Tibial artery (tissue), 4 donors: ENCODE measurements around the gene SLC2A4.
A peak's percentile ranks its signal among the peaks of the same experiment; 100 is the strongest.

Source experiments
- DNase-seq, 2 donors: peaks; one replicate each; pipeline ENCODE4 v3.0.0-alpha.2; 2019
- H3K27ac ChIP-seq, 2 donors: fragments of 200-600 bp; sonication (generic) in 1 of 2; 1 replicate in 1 of 2; 2 replicates in 1 of 2; pipeline ENCODE4 v1.5.1; 2018 to 2019; ENCODE audit warnings: mild to moderate bottlenecking in 1 of 2
- H3K27me3 ChIP-seq, 2 donors: fragments of 200-600 bp; sonication (generic) in 1 of 2; one replicate each; pipeline versions ENCODE4 v1.5.1 to v1.6.0; 2016 to 2019
- H3K36me3 ChIP-seq, 3 donors: fragments of 200-600 bp; sonication (generic) in 2 of 3; one replicate each; pipeline ENCODE4 v1.5.1; 2016 to 2019; ENCODE audit warnings: mild to moderate bottlenecking in 2 of 3
- H3K4me1 ChIP-seq, 4 donors: fragments of 200-600 bp; sonication (generic) in 2 of 4; 1 replicate in 3 of 4; 2 replicates in 1 of 4; pipeline ENCODE4 v1.5.1; 2016 to 2019
- H3K4me3 ChIP-seq, 2 donors: fragments of 200-600 bp; sonication (generic) in 1 of 2; 1 replicate in 1 of 2; 2 replicates in 1 of 2; pipeline ENCODE4 v1.5.1; 2018 to 2019; ENCODE audit warnings: mild to moderate bottlenecking in 2 of 2
- H3K9me3 ChIP-seq, 3 donors: fragments of 200-600 bp; sonication (generic) in 1 of 3; one replicate each; pipeline ENCODE4 v1.5.1; 2016 to 2019
- CTCF ChIP-seq, 2 experiments: fragments of 200-600 bp in 1 of 2; fragments of 450-650 bp in 1 of 2; IDR thresholded peaks; one replicate each; pipeline ENCODE4 v1.5.1; 2017 to 2019; ENCODE audit warnings: antibody characterized with exemption in 2 of 2, mild to moderate bottlenecking in 1 of 2, moderate library complexity in 1 of 2
- intact Hi-C: fragments of 100-400 bp; cut with DNase I; formaldehyde crosslinking; loops from one replicate; pipeline ENCODE4 v1.15.0; 2023; ENCODE audit warnings: low total_unique reads

Gene SLC2A4

GRCh38 chr17:7318121-7318860, 36.8 kb downstream of the SLC2A4 start:
- no peak for DNase-seq
- TF ChIP-seq CTCF (IDR thresholded peaks at IDR 0.05) = no peak
- Histone ChIP-seq H3K4me1 (peaks cover 0 to 26% (median 20%) of the 10 kb centered on the region in 4 donors), H3K36me3 (peaks cover 42 to 75% (median 65%) of the 10 kb centered on the region in 3 donors), H3K27me3 (no peaks in the 10 kb centered on the region), H3K27ac (no peak overlapping the region), H3K9me3 (no peaks in the 10 kb centered on the region), H3K4me3 (no peak overlapping the region)
- intact Hi-C loops = no loop called here

DNA sequence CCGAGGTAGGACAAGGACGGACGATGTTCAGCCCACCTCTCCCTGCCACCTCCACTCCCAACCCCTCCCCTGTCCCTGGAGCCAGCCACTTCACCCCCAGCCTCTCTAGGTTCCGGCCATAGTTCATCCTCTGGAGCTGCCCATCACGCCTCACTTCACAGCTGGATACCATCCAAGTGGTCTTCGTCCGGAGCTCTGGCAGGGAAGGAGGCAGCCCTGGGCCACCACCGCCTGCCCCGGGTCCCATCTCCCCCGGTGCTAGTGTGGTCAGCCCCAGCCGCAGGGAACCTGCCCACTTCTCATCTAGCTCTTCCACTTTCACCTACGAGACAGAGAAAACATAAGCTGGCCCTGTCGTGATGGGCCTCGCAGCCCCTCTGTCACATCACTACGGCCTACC, 39.9 kb downstream of the SLC2A4 start:
- TF ChIP-seq CTCF (IDR thresholded peaks at IDR 0.05) = no peak
- H3K27ac ChIP-seq = no peak overlapping the region
- no peaks in the 10 kb centered on the region for H3K27me3 ChIP-seq
- no peak for DNase-seq
- peaks cover 44 to 96% (median 80%) of the 10 kb centered on the region in 3 donors for H3K36me3 ChIP-seq
- no peak overlapping the region for H3K4me3 ChIP-seq
- H3K4me1 ChIP-seq = no peaks in the 10 kb centered on the region
- H3K9me3 ChIP-seq = no peaks in the 10 kb centered on the region
- intact Hi-C loops = no loop called here

- H3K9me3 ChIP-seq = no peaks in the 10 kb centered on the region
- H3K27me3 ChIP-seq = no peaks in the 10 kb centered on the region
- intact Hi-C loops = no loop called here
- no peak for TF ChIP-seq CTCF (IDR thresholded peaks at IDR 0.05)
- no peak overlapping the region for H3K4me3 ChIP-seq
- no peak for DNase-seq
- H3K4me1 ChIP-seq = peaks cover 0 to 4% (median 0%) of the 10 kb centered on the region in 4 donors
- H3K36me3 ChIP-seq = peaks cover 43 to 98% (median 74%) of the 10 kb centered on the region in 3 donors
- H3K27ac ChIP-seq = no peak overlapping the region
These were observed 41.1 kb downstream of the SLC2A4 start for GRCh38 chr17:7322520-7323194.

- intact Hi-C loops = no loop called here
- Histone ChIP-seq H3K27ac (no peak overlapping the region), H3K9me3 (no peaks in the 10 kb centered on the region), H3K4me1 (peaks cover 0 to 15% (median 9%) of the 10 kb centered on the region in 4 donors), H3K36me3 (peaks cover 40 to 87% (median 61%) of the 10 kb centered on the region in 3 donors), H3K4me3 (no peak overlapping the region), H3K27me3 (no peaks in the 10 kb centered on the region)
- peak; percentile 74 to 75 for TF ChIP-seq CTCF (IDR thresholded peaks at IDR 0.05)
- peak in 1 of 2 donors; percentile 48 for DNase-seq
These were observed 42.4 kb downstream of the SLC2A4 start for GRCh38 chr17:7323731-7324437.

DNA sequence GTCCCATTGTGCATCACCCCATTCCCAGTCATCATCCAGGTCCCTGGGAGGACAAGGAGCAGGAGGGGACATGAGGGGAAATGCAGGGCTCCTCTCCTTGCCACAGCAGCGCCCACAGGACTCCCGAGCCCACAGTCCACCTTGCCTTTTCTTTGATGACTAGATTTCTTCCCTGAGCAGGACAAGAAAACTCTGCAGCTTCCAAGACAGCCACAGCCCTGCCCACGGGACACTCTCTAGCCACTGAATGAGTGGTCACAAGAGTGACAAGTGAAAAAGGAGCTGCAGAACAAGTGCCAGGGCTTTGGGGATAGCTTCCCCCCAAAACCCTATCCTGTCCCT, 42.9 kb downstream of the SLC2A4 start:
- Histone ChIP-seq H3K4me3 (no peak overlapping the region), H3K27me3 (no peaks in the 10 kb centered on the region), H3K4me1 (peaks cover 0 to 15% (median 9%) of the 10 kb centered on the region in 4 donors), H3K27ac (no peak overlapping the region), H3K9me3 (no peaks in the 10 kb centered on the region), H3K36me3 (peaks cover 40 to 82% (median 59%) of the 10 kb centered on the region in 3 donors)
- no peak for DNase-seq
- TF ChIP-seq CTCF (IDR thresholded peaks at IDR 0.05) = no peak
- intact Hi-C loops = no loop called here
